HL-60 (cell line): Measurements from ENCODE around the gene LRCOL1.

Experiments
- DNase-seq, 2 experiments: peaks; one replicate each; pipeline ENCODE4 v3.0.0-alpha.2; 2010 to 2020; ENCODE audit warnings: low read depth in 1 of 2, low spot score in 1 of 2
- H3K27ac ChIP-seq: fragments of 250-450 bp; sonication (Bioruptor Pico); replicated peaks from 2 replicates; pipeline ENCODE4 v1.5.1; 2020; ENCODE audit warnings: mild to moderate bottlenecking, moderate library complexity
- H3K27me3 ChIP-seq: fragments of 250-450 bp; sonication (Bioruptor Pico); 2 replicates; pipeline ENCODE4 v1.5.1; 2021; ENCODE audit warnings: mild to moderate bottlenecking, moderate library complexity; ENCODE audit not compliant: insufficient read depth, poor library complexity, severe bottlenecking
- H3K4me3 ChIP-seq: replicated peaks from 2 replicates; pipeline ENCODE4 v1.5.1; 2011; ENCODE audit warnings: mild to moderate bottlenecking, control low read depth, low read length; ENCODE audit not compliant: insufficient read depth
- GABPA ChIP-seq: IDR thresholded peaks from 2 replicates; pipeline ENCODE4 v1.6.1; 2012; ENCODE audit warnings: low read depth
- POLR2AphosphoS5 ChIP-seq: IDR thresholded peaks from 2 replicates; pipeline ENCODE4 v1.6.1; 2012; ENCODE audit warnings: low read depth
- SPI1 ChIP-seq: IDR thresholded peaks from 2 replicates; pipeline ENCODE4 v1.6.1; 2012; ENCODE audit warnings: low read depth, mild to moderate bottlenecking, borderline replicate concordance
- TF ChIP-seq, protein P1 (sequence below): IDR thresholded peaks from one replicate; pipeline ENCODE4 v1.5.1; 2011; ENCODE audit warnings: low read length, control low read depth, inconsistent platforms; ENCODE audit not compliant: insufficient read depth
- TF ChIP-seq, protein P2 (sequence below): IDR thresholded peaks from 2 replicates; pipeline ENCODE4 v1.6.1; 2012; ENCODE audit warnings: low read depth; ENCODE audit not compliant: insufficient replicate concordance

The LRCOL1 gene

DNA sequence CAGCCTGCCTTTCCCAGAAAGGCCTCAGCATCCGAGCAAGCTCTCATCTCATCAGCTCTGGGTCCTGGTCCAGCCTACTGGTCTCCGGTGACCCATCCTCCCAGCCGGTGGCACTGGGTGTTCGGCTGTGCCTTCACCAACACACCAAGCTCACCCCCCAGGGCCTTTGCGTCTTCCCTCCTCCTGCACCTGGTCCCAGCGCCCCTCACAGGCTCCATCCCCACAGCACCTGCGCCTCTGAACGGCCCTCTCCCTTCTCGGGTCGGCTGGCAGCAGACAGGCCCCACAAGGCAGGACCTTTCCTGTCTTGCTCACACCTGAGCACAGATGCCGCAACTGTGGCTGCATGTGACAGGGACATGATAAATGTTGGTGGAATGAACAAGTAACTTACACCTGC, 21.3 kb upstream of the LRCOL1 start:
- DNase-seq, result no peak
- Histone ChIP-seq H3K4me3 (no peak overlapping the region), H3K27ac (no peak overlapping the region), H3K27me3 (no peaks in the 10 kb centered on the region)
- no peak for TF ChIP-seq GABPA
- TF ChIP-seq, protein P1, sequence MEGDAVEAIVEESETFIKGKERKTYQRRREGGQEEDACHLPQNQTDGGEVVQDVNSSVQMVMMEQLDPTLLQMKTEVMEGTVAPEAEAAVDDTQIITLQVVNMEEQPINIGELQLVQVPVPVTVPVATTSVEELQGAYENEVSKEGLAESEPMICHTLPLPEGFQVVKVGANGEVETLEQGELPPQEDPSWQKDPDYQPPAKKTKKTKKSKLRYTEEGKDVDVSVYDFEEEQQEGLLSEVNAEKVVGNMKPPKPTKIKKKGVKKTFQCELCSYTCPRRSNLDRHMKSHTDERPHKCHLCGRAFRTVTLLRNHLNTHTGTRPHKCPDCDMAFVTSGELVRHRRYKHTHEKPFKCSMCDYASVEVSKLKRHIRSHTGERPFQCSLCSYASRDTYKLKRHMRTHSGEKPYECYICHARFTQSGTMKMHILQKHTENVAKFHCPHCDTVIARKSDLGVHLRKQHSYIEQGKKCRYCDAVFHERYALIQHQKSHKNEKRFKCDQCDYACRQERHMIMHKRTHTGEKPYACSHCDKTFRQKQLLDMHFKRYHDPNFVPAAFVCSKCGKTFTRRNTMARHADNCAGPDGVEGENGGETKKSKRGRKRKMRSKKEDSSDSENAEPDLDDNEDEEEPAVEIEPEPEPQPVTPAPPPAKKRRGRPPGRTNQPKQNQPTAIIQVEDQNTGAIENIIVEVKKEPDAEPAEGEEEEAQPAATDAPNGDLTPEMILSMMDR, result no peak
- TF ChIP-seq, protein P2, sequence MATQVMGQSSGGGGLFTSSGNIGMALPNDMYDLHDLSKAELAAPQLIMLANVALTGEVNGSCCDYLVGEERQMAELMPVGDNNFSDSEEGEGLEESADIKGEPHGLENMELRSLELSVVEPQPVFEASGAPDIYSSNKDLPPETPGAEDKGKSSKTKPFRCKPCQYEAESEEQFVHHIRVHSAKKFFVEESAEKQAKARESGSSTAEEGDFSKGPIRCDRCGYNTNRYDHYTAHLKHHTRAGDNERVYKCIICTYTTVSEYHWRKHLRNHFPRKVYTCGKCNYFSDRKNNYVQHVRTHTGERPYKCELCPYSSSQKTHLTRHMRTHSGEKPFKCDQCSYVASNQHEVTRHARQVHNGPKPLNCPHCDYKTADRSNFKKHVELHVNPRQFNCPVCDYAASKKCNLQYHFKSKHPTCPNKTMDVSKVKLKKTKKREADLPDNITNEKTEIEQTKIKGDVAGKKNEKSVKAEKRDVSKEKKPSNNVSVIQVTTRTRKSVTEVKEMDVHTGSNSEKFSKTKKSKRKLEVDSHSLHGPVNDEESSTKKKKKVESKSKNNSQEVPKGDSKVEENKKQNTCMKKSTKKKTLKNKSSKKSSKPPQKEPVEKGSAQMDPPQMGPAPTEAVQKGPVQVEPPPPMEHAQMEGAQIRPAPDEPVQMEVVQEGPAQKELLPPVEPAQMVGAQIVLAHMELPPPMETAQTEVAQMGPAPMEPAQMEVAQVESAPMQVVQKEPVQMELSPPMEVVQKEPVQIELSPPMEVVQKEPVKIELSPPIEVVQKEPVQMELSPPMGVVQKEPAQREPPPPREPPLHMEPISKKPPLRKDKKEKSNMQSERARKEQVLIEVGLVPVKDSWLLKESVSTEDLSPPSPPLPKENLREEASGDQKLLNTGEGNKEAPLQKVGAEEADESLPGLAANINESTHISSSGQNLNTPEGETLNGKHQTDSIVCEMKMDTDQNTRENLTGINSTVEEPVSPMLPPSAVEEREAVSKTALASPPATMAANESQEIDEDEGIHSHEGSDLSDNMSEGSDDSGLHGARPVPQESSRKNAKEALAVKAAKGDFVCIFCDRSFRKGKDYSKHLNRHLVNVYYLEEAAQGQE, result no peak
- TF ChIP-seq POLR2AphosphoS5, result no peak
- TF ChIP-seq SPI1, result no peak

DNA sequence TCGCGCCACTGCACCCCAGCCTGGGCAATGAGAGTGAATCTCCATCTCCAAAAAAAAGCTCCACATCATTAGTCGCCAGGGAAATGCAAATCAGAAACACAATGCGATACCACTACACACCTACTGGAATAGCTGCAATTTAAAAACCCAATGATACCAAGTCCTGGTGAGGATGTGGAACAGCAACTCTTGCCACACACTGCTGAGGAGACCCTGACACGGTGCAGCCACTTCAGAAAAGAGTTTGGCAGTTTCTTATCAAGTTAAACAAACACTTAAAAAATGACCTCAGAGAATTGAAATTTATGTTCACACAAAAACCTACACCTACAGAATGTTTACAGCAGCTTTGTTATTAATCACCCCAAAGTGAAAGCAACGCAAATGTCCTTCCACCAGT, 20.3 kb upstream of the LRCOL1 start:
- H3K27ac ChIP-seq, result no peak overlapping the region
- no peaks in the 10 kb centered on the region for H3K27me3 ChIP-seq
- H3K4me3 ChIP-seq, result no peak overlapping the region
- TF ChIP-seq POLR2AphosphoS5 (no peak), GABPA (no peak), SPI1 (no peak)
- TF ChIP-seq, protein P2, result no peak
- TF ChIP-seq, protein P1, result no peak
- no peak for DNase-seq

DNA sequence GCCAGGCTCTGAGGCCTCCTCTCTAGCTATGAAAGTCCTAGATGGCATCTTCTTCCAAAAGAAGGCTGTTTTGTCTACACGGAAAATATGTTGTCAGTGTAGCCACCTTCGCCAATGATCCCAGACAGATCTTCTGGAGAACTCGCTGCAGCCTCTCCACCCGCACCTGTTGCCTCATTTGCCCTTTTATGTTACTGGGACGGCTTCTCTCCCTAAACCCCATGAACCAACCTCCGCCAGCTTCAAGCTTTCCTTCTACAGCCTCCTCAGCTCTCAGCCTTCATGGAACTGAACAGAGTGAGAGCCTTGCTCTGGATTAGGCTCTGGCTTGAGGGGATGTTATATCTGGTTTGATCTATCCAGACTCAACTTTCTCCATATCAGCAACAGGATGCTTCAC, 18.9 kb upstream of the LRCOL1 start:
- Histone ChIP-seq H3K27ac (no peak overlapping the region), H3K27me3 (no peaks in the 10 kb centered on the region), H3K4me3 (no peak overlapping the region)
- TF ChIP-seq, protein P2, result no peak
- no peak for TF ChIP-seq GABPA
- TF ChIP-seq, protein P1, result no peak
- TF ChIP-seq SPI1, result no peak
- TF ChIP-seq POLR2AphosphoS5, result no peak
- DNase-seq, result no peak
